ENCODE data around the gene LIN7B. TPM values are rescaled to one million over a fixed set of nuclear protein-coding genes. Genes with fewer than 3 reads are reported as not detected.

The LIN7B gene
- total and polyA plus RNA-seq, 2 of the 13 experiments (the other 11 are each of a cell fraction or from before 2014, with no cell fraction given) = 5.3 to 7.6 TPM

DNA sequence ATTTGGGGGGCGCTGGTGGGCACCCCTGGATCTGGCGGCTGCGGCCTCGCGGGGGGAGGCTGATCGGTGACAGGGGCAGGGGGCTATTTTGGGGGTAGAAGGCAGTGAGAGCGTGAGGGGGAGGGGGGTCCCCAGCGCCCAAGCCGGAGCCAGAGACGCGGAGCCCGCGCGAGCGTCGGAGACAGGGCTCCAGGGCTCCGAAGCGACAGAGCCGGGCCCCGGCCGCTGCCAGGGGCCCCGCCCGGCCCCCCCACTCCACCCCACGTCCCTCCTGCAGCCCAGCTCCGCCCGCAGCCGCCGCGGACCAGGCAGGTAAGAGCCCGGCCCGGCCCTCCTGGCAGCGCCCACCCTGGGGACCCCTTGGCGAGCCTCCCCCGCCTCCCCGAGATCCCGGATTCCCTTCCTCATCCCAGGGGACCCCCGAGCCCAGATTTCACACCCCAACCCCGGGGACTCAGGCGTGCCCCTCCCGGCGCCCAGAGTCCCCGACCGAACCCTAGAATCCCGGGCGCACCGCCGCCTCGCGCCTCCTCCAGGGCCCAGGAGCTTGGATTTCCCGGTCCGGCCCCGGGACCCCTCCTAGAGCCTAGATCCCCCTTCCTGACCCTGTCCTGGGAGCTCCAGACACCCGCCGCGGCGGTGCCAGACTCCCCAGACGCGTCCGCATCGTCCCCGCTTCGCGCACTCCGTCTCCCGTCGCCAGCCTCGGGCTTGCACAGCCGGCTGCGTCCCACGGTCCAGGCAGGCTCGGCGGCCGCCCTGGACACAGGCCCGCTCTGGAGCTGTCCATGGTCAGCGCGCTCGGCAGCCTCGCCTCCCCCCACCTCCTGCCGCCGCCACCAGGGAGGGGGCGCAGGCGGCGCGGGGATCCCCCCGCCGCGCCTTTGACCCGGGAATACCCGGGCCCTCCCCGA lies 5.5 kb downstream of the LIN7B start, which contains the start of gene PPFIA3 (continued):
- TF ChIP-seq ZBED4 (CRISPR knock-in tag; IDR thresholded peaks at IDR 0.05; ENCODE audit: borderline replicate concordance) (peak; percentile 47; the same call in 1 of the 2 replicates), ZNF263 (CRISPR knock-in tag; IDR thresholded peaks at IDR 0.05) (no peak), ZBTB7B (CRISPR knock-in tag; IDR thresholded peaks at IDR 0.05) (no peak; the same call in 1 of the 2 replicates), RBM39 (IDR thresholded peaks at IDR 0.05; ENCODE audit: low read depth, low read length, poor library complexity, severe bottlenecking) (no peak), ETV6 (CRISPR knock-in tag; conservative IDR thresholded peaks at IDR 0.05) (0 out of 2 replicates have a peak, but pooled peaks have one; percentile 68), ZNF556 (CRISPR knock-in tag; IDR thresholded peaks at IDR 0.05; ENCODE audit: borderline replicate concordance) (no peak), RNF2 (conservative IDR thresholded peaks at IDR 0.05; ENCODE audit: low read depth) (0 out of 2 replicates have a peak, but pooled peaks have one; percentile 27), CHCHD3 (CRISPR knock-in tag; IDR thresholded peaks at IDR 0.05) (0 out of 2 replicates have a peak, but pooled peaks have one; percentile 51), SALL1 (CRISPR knock-in tag; IDR thresholded peaks at IDR 0.05) (peak; percentile 83), ZNF775 (CRISPR knock-in tag; IDR thresholded peaks at IDR 0.05; ENCODE audit: borderline replicate concordance) (no peak), ZNF383 (CRISPR knock-in tag; IDR thresholded peaks at IDR 0.05; ENCODE audit: borderline replicate concordance) (no peak), SMARCE1 (IDR thresholded peaks at IDR 0.05; ENCODE audit: borderline replicate concordance) (no peak), ZNF747 (CRISPR knock-in tag; IDR thresholded peaks at IDR 0.05; ENCODE audit: borderline replicate concordance) (no peak), ZNF235 (CRISPR knock-in tag; IDR thresholded peaks at IDR 0.05; ENCODE audit: borderline replicate concordance) (no peak; the same call in 1 of the 2 replicates), POLR2A (IDR thresholded peaks at IDR 0.05; ENCODE audit: insufficient read depth in 1 of 2, low read depth in 2 of 2, low read length in 2 of 2) (no peak), DMAP1 (CRISPR knock-in tag; IDR thresholded peaks at IDR 0.05) (no peak; the same call in 1 of the 2 replicates), ZNF740 (CRISPR knock-in tag; IDR thresholded peaks at IDR 0.05) (peak; percentile 92), GPN1 (CRISPR knock-in tag; IDR thresholded peaks at IDR 0.05; ENCODE audit: borderline replicate concordance) (no peak), HDAC1 (CRISPR knock-in tag; IDR thresholded peaks at IDR 0.05) (peak; percentile 84), KAT7 (CRISPR knock-in tag; IDR thresholded peaks at IDR 0.05; ENCODE audit: borderline replicate concordance) (no peak), GPBP1L1 (CRISPR knock-in tag; IDR thresholded peaks at IDR 0.05) (no peak)
- TF ChIP-seq, protein P1, sequence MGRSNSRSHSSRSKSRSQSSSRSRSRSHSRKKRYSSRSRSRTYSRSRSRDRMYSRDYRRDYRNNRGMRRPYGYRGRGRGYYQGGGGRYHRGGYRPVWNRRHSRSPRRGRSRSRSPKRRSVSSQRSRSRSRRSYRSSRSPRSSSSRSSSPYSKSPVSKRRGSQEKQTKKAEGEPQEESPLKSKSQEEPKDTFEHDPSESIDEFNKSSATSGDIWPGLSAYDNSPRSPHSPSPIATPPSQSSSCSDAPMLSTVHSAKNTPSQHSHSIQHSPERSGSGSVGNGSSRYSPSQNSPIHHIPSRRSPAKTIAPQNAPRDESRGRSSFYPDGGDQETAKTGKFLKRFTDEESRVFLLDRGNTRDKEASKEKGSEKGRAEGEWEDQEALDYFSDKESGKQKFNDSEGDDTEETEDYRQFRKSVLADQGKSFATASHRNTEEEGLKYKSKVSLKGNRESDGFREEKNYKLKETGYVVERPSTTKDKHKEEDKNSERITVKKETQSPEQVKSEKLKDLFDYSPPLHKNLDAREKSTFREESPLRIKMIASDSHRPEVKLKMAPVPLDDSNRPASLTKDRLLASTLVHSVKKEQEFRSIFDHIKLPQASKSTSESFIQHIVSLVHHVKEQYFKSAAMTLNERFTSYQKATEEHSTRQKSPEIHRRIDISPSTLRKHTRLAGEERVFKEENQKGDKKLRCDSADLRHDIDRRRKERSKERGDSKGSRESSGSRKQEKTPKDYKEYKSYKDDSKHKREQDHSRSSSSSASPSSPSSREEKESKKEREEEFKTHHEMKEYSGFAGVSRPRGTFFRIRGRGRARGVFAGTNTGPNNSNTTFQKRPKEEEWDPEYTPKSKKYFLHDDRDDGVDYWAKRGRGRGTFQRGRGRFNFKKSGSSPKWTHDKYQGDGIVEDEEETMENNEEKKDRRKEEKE (IDR thresholded peaks at IDR 0.05) = no peak

Data from HepG2 (cell line).